Measurements from ENCODE around the gene SLC29A3.
A peak's percentile ranks its signal among the peaks of the same experiment; 100 is the strongest.
"Not testable (repeated sequence)": the region's sequence is repeated elsewhere in the genome, so short reads cannot be mapped to it uniquely, and the experiment has no call there.

The SLC29A3 gene

GRCh38 chr10:71355886-71356285 is 36.8 kb downstream of the SLC29A3 start:
- H3K4me2 ChIP-seq (ENCODE audit: insufficient read depth, low read length, poor library complexity, severe bottlenecking), result no peak overlapping the region
- H4K8ac ChIP-seq (ENCODE audit: low read depth, low read length), result no peak overlapping the region
- no peak overlapping the region for H2BK12ac ChIP-seq (ENCODE audit: low read length)
- no peaks in the 10 kb centered on the region for H3K9me3 ChIP-seq (replicated peaks in 1 of 2; ENCODE audit: control insufficient read depth in 2 of 2, insufficient read depth in 1 of 2, low read depth in 1 of 2, low read length in 2 of 2)
- H2BK5ac ChIP-seq (ENCODE audit: low read length), result no peak overlapping the region
- no peak overlapping the region for H3K14ac ChIP-seq (ENCODE audit: low read length)
- no peak overlapping the region for H2BK15ac ChIP-seq (ENCODE audit: low read length)
- H3K27me3 ChIP-seq (ENCODE audit: control insufficient read depth in 3 of 3, insufficient read depth in 3 of 3, low read depth in 1 of 3, low read length in 3 of 3), result no peaks in the 10 kb centered on the region
- WGBS, 2 donors (ENCODE audit: extremely low coverage in 2 of 2, insufficient read length in 2 of 2, insufficient replicate concordance in 1 of 2), result no CpG with 5 or more reads among the region's 12 CpGs
- H2BK120ac ChIP-seq (ENCODE audit: low read depth, low read length), result no peak overlapping the region
- H3K9ac ChIP-seq (ENCODE audit: low read depth, low read length, poor library complexity), result no peak overlapping the region
- no peaks in the 10 kb centered on the region for H3K4me1 ChIP-seq (ENCODE audit: control insufficient read depth in 2 of 2, insufficient read depth in 1 of 2, low read depth in 1 of 2, low read length in 2 of 2)
- H3K79me1 ChIP-seq (ENCODE audit: low read depth, low read length), result no peaks in the 10 kb centered on the region
- H3K23ac ChIP-seq (ENCODE audit: low read depth, low read length, poor library complexity), result no peak overlapping the region
- H3K18ac ChIP-seq (ENCODE audit: low read length), result no peak overlapping the region
- no peaks in the 10 kb centered on the region for H3K36me3 ChIP-seq (replicated peaks in 1 of 2; ENCODE audit: control insufficient read depth in 2 of 2, insufficient read depth in 2 of 2, low read length in 2 of 2)
- H2AFZ ChIP-seq (ENCODE audit: low read length), result no peak overlapping the region
- H4K91ac ChIP-seq (ENCODE audit: low read depth, low read length, poor library complexity), result peak overlapping the region; percentile 56
- H3K27ac ChIP-seq (replicated peaks; ENCODE audit: low read length), result no peak overlapping the region
- no peak overlapping the region for H2AK5ac ChIP-seq (ENCODE audit: low read depth, low read length)
- no peak for DNase-seq (ENCODE audit: low spot score)
- H3K4me3 ChIP-seq (ENCODE audit: low read length in 2 of 2), result no peak overlapping the region
- H3K4ac ChIP-seq (ENCODE audit: low read length), result no peak overlapping the region

GRCh38 chr10:71357792-71358265 is 38.8 kb downstream of the SLC29A3 start:
- Histone ChIP-seq H3K79me1 (ENCODE audit: low read depth, low read length) (no peaks in the 10 kb centered on the region), H3K27me3 (ENCODE audit: control insufficient read depth in 3 of 3, insufficient read depth in 3 of 3, low read depth in 1 of 3, low read length in 3 of 3) (no peaks in the 10 kb centered on the region), H2BK5ac (ENCODE audit: low read length) (no peak overlapping the region), H3K14ac (ENCODE audit: low read length) (no peak overlapping the region), H3K23ac (ENCODE audit: low read depth, low read length, poor library complexity) (no peak overlapping the region), H2BK15ac (ENCODE audit: low read length) (no peak overlapping the region), H3K18ac (ENCODE audit: low read length) (no peak overlapping the region), H2AFZ (ENCODE audit: low read length) (no peak overlapping the region), H3K36me3 (replicated peaks in 1 of 2; ENCODE audit: control insufficient read depth in 2 of 2, insufficient read depth in 2 of 2, low read length in 2 of 2) (no peaks in the 10 kb centered on the region), H3K9ac (ENCODE audit: low read depth, low read length, poor library complexity) (no peak overlapping the region), H3K4ac (ENCODE audit: low read length) (no peak overlapping the region), H2AK5ac (ENCODE audit: low read depth, low read length) (no peak overlapping the region), H4K8ac (ENCODE audit: low read depth, low read length) (no peak overlapping the region), H3K27ac (replicated peaks; ENCODE audit: low read length) (no peak overlapping the region), H3K4me2 (ENCODE audit: insufficient read depth, low read length, poor library complexity, severe bottlenecking) (no peak overlapping the region), H3K9me3 (replicated peaks in 1 of 2; ENCODE audit: control insufficient read depth in 2 of 2, insufficient read depth in 1 of 2, low read depth in 1 of 2, low read length in 2 of 2) (no peaks in the 10 kb centered on the region), H2BK12ac (ENCODE audit: low read length) (no peak overlapping the region), H4K91ac (ENCODE audit: low read depth, low read length, poor library complexity) (no peak overlapping the region), H2BK120ac (ENCODE audit: low read depth, low read length) (no peak overlapping the region), H3K4me1 (ENCODE audit: control insufficient read depth in 2 of 2, insufficient read depth in 1 of 2, low read depth in 1 of 2, low read length in 2 of 2) (no peaks in the 10 kb centered on the region), H3K4me3 (ENCODE audit: low read length in 2 of 2) (no peak overlapping the region)
- no CpG with 5 or more reads among the region's 7 CpGs for WGBS, 2 donors (ENCODE audit: extremely low coverage in 2 of 2, insufficient read length in 2 of 2, insufficient replicate concordance in 1 of 2)
- no peak for DNase-seq (ENCODE audit: low spot score)

- Histone ChIP-seq H2BK15ac (ENCODE audit: low read length) (no peak overlapping the region), H2BK5ac (ENCODE audit: low read length) (no peak overlapping the region), H3K36me3 (replicated peaks in 1 of 2; ENCODE audit: control insufficient read depth in 2 of 2, insufficient read depth in 2 of 2, low read length in 2 of 2) (no peaks in the 10 kb centered on the region), H2AFZ (ENCODE audit: low read length) (no peak overlapping the region), H3K23ac (ENCODE audit: low read depth, low read length, poor library complexity) (no peak overlapping the region), H2BK12ac (ENCODE audit: low read length) (no peak overlapping the region), H3K9ac (ENCODE audit: low read depth, low read length, poor library complexity) (no peak overlapping the region), H3K27me3 (ENCODE audit: control insufficient read depth in 3 of 3, insufficient read depth in 3 of 3, low read depth in 1 of 3, low read length in 3 of 3) (no peaks in the 10 kb centered on the region), H3K4me1 (ENCODE audit: control insufficient read depth in 2 of 2, insufficient read depth in 1 of 2, low read depth in 1 of 2, low read length in 2 of 2) (no peaks in the 10 kb centered on the region), H4K8ac (ENCODE audit: low read depth, low read length) (no peak overlapping the region), H3K14ac (ENCODE audit: low read length) (no peak overlapping the region), H3K4me2 (ENCODE audit: insufficient read depth, low read length, poor library complexity, severe bottlenecking) (no peak overlapping the region), H2AK5ac (ENCODE audit: low read depth, low read length) (no peak overlapping the region), H3K4ac (ENCODE audit: low read length) (no peak overlapping the region), H3K18ac (ENCODE audit: low read length) (no peak overlapping the region), H3K4me3 (ENCODE audit: low read length in 2 of 2) (no peak overlapping the region), H3K79me1 (ENCODE audit: low read depth, low read length) (no peaks in the 10 kb centered on the region), H3K9me3 (replicated peaks in 1 of 2; ENCODE audit: control insufficient read depth in 2 of 2, insufficient read depth in 1 of 2, low read depth in 1 of 2, low read length in 2 of 2) (no peaks in the 10 kb centered on the region), H2BK120ac (ENCODE audit: low read depth, low read length) (no peak overlapping the region), H4K91ac (ENCODE audit: low read depth, low read length, poor library complexity) (no peak overlapping the region), H3K27ac (replicated peaks; ENCODE audit: low read length) (no peak overlapping the region)
- no peak for DNase-seq (ENCODE audit: low spot score)
- WGBS, 2 donors (ENCODE audit: extremely low coverage in 2 of 2, insufficient read length in 2 of 2, insufficient replicate concordance in 1 of 2), result no CpG with 5 or more reads among the region's 8 CpGs
Measured at GRCh38 chr10:71358277-71358676, 39.2 kb downstream of the SLC29A3 start.

- not testable (repeated sequence) for H2AFZ ChIP-seq (ENCODE audit: low read length); H2BK12ac ChIP-seq (ENCODE audit: low read length); H3K4me1 ChIP-seq (ENCODE audit: control insufficient read depth in 2 of 2, insufficient read depth in 1 of 2, low read depth in 1 of 2, low read length in 2 of 2); H3K27ac ChIP-seq (replicated peaks; ENCODE audit: low read length); H3K27me3 ChIP-seq (ENCODE audit: control insufficient read depth in 3 of 3, insufficient read depth in 3 of 3, low read depth in 1 of 3, low read length in 3 of 3); H3K4ac ChIP-seq (ENCODE audit: low read length); H3K9me3 ChIP-seq (replicated peaks in 1 of 2; ENCODE audit: control insufficient read depth in 2 of 2, insufficient read depth in 1 of 2, low read depth in 1 of 2, low read length in 2 of 2); H4K8ac ChIP-seq (ENCODE audit: low read depth, low read length); H3K4me2 ChIP-seq (ENCODE audit: insufficient read depth, low read length, poor library complexity, severe bottlenecking); H3K18ac ChIP-seq (ENCODE audit: low read length); H3K79me1 ChIP-seq (ENCODE audit: low read depth, low read length); H2BK5ac ChIP-seq (ENCODE audit: low read length); H2AK5ac ChIP-seq (ENCODE audit: low read depth, low read length); H2BK15ac ChIP-seq (ENCODE audit: low read length); H3K23ac ChIP-seq (ENCODE audit: low read depth, low read length, poor library complexity); H3K9ac ChIP-seq (ENCODE audit: low read depth, low read length, poor library complexity); DNase-seq (ENCODE audit: low spot score); H3K4me3 ChIP-seq (ENCODE audit: low read length in 2 of 2); H4K91ac ChIP-seq (ENCODE audit: low read depth, low read length, poor library complexity); H3K36me3 ChIP-seq (replicated peaks in 1 of 2; ENCODE audit: control insufficient read depth in 2 of 2, insufficient read depth in 2 of 2, low read length in 2 of 2); H3K14ac ChIP-seq (ENCODE audit: low read length); H2BK120ac ChIP-seq (ENCODE audit: low read depth, low read length)
- WGBS, 2 donors (ENCODE audit: extremely low coverage in 2 of 2, insufficient read length in 2 of 2, insufficient replicate concordance in 1 of 2), result no CpG with 5 or more reads among the region's 10 CpGs
Measured at GRCh38 chr10:71358906-71359305, 39.8 kb downstream of the SLC29A3 start.
